ENCODE measurements around the gene SELENON. TPM values are rescaled to one million over a fixed set of nuclear protein-coding genes. Genes with fewer than 3 reads are reported as not detected.

SELENON gene
- total RNA-seq, 1 experiment from 2014 or later = 90.9 TPM

- peaks cover 4% of the 10 kb centered on the region for H3K79me1 ChIP-seq (ENCODE audit: insufficient read depth, low read depth, low read length, poor library complexity, severe bottlenecking)
- no peak overlapping the region for H4K8ac ChIP-seq (replicated peaks; ENCODE audit: insufficient read length, low read depth, low read length)
- H2BK120ac ChIP-seq (ENCODE audit: low read depth, low read length, poor library complexity, severe bottlenecking) = no peak overlapping the region
- H2BK12ac ChIP-seq (ENCODE audit: insufficient read length, low read depth, low read length) = no peak overlapping the region
- no peak overlapping the region for H3K27ac ChIP-seq (ENCODE audit: insufficient read length, low read depth, low read length)
- no peak overlapping the region for H3K9ac ChIP-seq (ENCODE audit: extremely low read depth, insufficient read length, low read length)
- no peak overlapping the region for H3K4ac ChIP-seq (ENCODE audit: low read depth, low read length)
- H3K56ac ChIP-seq (ENCODE audit: insufficient read length, low read depth, low read length) = no peak overlapping the region
- Mint-ChIP-seq H3K4me3 (no peak overlapping the region), H3K36me3 (ENCODE audit: insufficient read depth in 1 of 3, low read depth in 3 of 3) (peaks cover 0 to under 1% (median 0%) of the 10 kb centered on the region in 3 experiments; a peak in 1 of 7 replicates), H3K4me1 (peaks cover 10 to 14% of the 10 kb centered on the region in 2 experiments), H3K27ac (peak overlapping the region in 2 of 3 experiments; percentile 38 to 40; a peak in 1 of 7 replicates), H3K27me3 (ENCODE audit: low read depth) (no peaks in the 10 kb centered on the region), H3K9me3 (no peaks in the 10 kb centered on the region)
- no peaks in the 10 kb centered on the region for H3K4me1 ChIP-seq (ENCODE audit: insufficient read depth, low read length)
- no peak overlapping the region for H3K18ac ChIP-seq (ENCODE audit: insufficient read length, low read depth, low read length)
- H3T11ph ChIP-seq (ENCODE audit: low read length) = no peak overlapping the region
- H3K23ac ChIP-seq (ENCODE audit: insufficient read length, low read depth, low read length) = no peak overlapping the region
- no peaks in the 10 kb centered on the region for H3K23me2 ChIP-seq (ENCODE audit: insufficient read length, low read depth, low read length, poor library complexity, severe bottlenecking)
- WGBS (ENCODE audit: extremely low coverage, insufficient read length, low lambda C conversion rate) = no CpG with 5 or more reads among the region's 1 CpG
- H2BK15ac ChIP-seq (ENCODE audit: low read depth, low read length) = no peak overlapping the region
- no peak overlapping the region for H2AK5ac ChIP-seq (ENCODE audit: insufficient read length, low read length)
- no peaks in the 10 kb centered on the region; the same call in 1 of the 2 replicates for H3K79me2 ChIP-seq (ENCODE audit: insufficient read depth, low read length)
- H3K27me3 ChIP-seq (ENCODE audit: insufficient read depth, low read length) = no peaks in the 10 kb centered on the region
- no peak for TF ChIP-seq CTCF (conservative IDR thresholded peaks at IDR 0.05)
- no peak for DNase-seq
- no peaks in the 10 kb centered on the region for H4K20me1 ChIP-seq (ENCODE audit: control insufficient read depth, insufficient read depth, insufficient read length)
- no peaks in the 10 kb centered on the region for H3K9me3 ChIP-seq (ENCODE audit: control insufficient read depth, low read depth, low read length)
- H2BK5ac ChIP-seq (ENCODE audit: insufficient read length, low read length) = no peak overlapping the region
- H3K14ac ChIP-seq (ENCODE audit: insufficient read depth, low read length) = no peak overlapping the region
- H2AFZ ChIP-seq (ENCODE audit: low read length) = no peak overlapping the region
- H4K91ac ChIP-seq (ENCODE audit: insufficient read length, low read depth, low read length) = no peak overlapping the region
- no peak overlapping the region for H2BK20ac ChIP-seq (ENCODE audit: low read depth, low read length, poor library complexity, severe bottlenecking)
- no peak overlapping the region for H4K5ac ChIP-seq (ENCODE audit: insufficient read length, low read depth, low read length)
- no peak overlapping the region for H3K4me2 ChIP-seq (ENCODE audit: insufficient read depth, insufficient read length, low read length)
Measured at GRCh38 chr1:25848531-25848930, 48.5 kb downstream of the SELENON start.

Measured in H9 (cell line).